ENCODE data around the gene GFOD1. TPM values are rescaled to one million over a fixed set of nuclear protein-coding genes. Genes with fewer than 3 reads are reported as not detected.
A peak's percentile ranks its signal among the peaks of the same experiment; 100 is the strongest.

The GFOD1 gene
- total and polyA plus RNA-seq, 8 donors: 1.4 to 2.7 (median 2.1) TPM

DNA sequence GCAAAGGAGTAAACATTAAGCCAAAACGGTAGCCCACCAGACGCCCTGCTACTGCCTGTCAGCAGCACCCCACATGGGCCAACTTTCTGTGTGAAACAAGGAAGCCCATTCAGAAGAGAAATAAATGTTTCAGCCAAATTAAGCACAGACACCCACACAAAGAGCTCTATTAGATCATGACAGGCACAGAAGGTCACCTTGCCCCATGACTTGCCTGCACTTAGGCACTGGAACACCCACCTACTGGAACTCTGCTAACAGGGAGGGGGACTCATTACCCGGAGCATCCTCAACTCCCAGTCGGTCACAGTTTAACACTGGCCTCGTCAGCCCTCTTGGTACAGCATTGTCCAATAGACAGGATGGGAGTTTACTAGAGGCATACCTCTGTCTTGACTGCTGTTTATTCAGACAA lies 31.8 kb downstream of the GFOD1 start:
- 53 to 56% methylated on average over 5 of the region's 5 CpGs for WGBS, 2 donors
- intact Hi-C loops (cut with DNase I): no loop called here
- Histone ChIP-seq H3K27ac (no peak overlapping the region), H3K9me3 (no peaks in the 10 kb centered on the region), H3K36me3 (no peaks in the 10 kb centered on the region), H3K27me3 (no peaks in the 10 kb centered on the region), H3K4me3 (no peak overlapping the region), H3K4me1 (peaks cover 0 to 3% (median 0%) of the 10 kb centered on the region in 3 donors)
- ATAC-seq (peak in 3 of 4 donors; percentile 15 to 34 (median 19)), DNase-seq (no peak), FAIRE-seq (no peak)
- TF ChIP-seq, protein P1, sequence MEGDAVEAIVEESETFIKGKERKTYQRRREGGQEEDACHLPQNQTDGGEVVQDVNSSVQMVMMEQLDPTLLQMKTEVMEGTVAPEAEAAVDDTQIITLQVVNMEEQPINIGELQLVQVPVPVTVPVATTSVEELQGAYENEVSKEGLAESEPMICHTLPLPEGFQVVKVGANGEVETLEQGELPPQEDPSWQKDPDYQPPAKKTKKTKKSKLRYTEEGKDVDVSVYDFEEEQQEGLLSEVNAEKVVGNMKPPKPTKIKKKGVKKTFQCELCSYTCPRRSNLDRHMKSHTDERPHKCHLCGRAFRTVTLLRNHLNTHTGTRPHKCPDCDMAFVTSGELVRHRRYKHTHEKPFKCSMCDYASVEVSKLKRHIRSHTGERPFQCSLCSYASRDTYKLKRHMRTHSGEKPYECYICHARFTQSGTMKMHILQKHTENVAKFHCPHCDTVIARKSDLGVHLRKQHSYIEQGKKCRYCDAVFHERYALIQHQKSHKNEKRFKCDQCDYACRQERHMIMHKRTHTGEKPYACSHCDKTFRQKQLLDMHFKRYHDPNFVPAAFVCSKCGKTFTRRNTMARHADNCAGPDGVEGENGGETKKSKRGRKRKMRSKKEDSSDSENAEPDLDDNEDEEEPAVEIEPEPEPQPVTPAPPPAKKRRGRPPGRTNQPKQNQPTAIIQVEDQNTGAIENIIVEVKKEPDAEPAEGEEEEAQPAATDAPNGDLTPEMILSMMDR (IDR thresholded peaks at IDR 0.05): no peak

DNA sequence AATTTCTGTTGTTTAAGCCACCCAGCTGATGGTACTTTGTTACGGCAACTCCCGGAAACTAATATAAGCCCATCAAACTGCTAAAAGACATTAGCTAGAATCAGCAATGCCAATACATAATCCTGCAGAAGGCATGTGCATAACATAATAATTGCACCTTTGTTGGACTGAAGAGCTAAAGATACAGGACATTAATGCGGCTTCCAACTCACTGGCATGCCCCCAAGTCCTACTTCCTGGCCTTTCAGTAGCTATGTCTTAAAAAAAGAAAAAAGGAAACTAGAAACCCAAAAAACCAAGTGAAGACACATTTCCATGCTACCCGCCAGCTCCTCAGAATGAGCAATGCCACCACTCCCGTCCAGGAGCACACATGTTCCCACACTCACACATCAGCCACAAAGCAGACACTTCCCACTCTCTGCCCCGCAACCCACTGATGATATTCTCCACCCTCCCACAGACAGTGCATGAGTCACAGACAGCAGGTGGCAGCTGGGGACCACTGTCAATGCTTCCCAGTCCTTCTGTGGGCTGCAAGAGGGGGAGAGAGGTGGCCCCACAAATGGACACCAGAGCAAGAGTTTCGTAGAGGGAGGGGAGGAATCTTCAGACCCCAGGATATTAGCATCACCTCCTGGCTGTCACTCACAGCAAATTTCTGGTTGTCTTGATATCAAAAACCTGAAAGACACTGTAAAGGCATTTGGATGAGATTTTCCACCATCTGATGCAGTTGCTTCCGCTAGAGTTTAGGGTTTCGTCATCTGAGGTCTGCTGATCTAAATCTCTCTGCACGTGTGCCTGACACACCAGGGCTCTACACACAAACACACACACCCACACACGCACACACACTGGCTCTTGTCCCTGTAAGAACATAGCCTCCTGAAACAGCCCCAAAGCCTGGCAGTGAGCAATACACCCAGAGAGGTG lies 32.8 kb downstream of the GFOD1 start:
- H3K27me3 ChIP-seq: no peaks in the 10 kb centered on the region
- 74 to 79% methylated on average over 11 of the region's 11 CpGs for WGBS, 2 donors
- H3K27ac ChIP-seq: no peak overlapping the region
- FAIRE-seq (no peak), ATAC-seq (peak in 3 of 4 donors; percentile 53 to 76 (median 57)), DNase-seq (peak in 1 of 6 donors; percentile 27)
- H3K36me3 ChIP-seq: no peaks in the 10 kb centered on the region
- no peaks in the 10 kb centered on the region for H3K9me3 ChIP-seq
- TF ChIP-seq, protein P1 (IDR thresholded peaks at IDR 0.05): no peak
- peaks cover 0 to 3% (median 0%) of the 10 kb centered on the region in 3 donors for H3K4me1 ChIP-seq
- no peak overlapping the region for H3K4me3 ChIP-seq
- intact Hi-C loops (cut with DNase I): no loop called here

DNA sequence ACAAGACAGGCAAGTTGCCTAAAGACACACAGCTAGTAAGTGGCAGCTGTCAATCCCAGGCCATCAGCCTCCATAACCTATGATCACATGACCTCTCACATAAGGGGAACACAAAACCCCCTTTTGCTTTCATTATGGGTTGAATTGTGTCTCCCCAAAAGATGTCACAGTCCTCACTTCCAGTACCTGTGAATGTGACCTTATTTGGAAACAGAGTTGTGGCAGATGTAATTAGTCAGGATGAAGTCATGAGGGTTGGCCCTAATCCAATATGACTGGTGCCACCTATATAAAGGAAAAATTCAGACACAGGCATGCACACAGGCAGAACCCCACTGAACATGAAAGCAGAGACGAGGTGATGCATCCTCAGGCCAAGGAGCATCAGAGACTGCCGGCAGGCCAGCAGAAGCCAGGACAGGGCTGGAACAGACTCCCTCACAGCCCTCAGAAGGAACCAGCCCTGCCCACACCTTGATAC lies 33.6 kb downstream of the GFOD1 start:
- H3K36me3 ChIP-seq: no peaks in the 10 kb centered on the region
- 90 to 94% methylated on average over 2 of the region's 2 CpGs for WGBS, 2 donors
- peak in 3 of 4 donors; percentile 22 to 46 (median 30) for ATAC-seq
- intact Hi-C loops (cut with DNase I): no loop called here
- TF ChIP-seq, protein P1 (IDR thresholded peaks at IDR 0.05): no peak
- FAIRE-seq: no peak
- no peak for DNase-seq
- H3K27ac ChIP-seq: no peak overlapping the region
- H3K27me3 ChIP-seq: no peaks in the 10 kb centered on the region
- no peaks in the 10 kb centered on the region for H3K9me3 ChIP-seq
- H3K4me3 ChIP-seq: no peak overlapping the region
- peaks cover 0 to 3% (median 0%) of the 10 kb centered on the region in 3 donors for H3K4me1 ChIP-seq

DNA sequence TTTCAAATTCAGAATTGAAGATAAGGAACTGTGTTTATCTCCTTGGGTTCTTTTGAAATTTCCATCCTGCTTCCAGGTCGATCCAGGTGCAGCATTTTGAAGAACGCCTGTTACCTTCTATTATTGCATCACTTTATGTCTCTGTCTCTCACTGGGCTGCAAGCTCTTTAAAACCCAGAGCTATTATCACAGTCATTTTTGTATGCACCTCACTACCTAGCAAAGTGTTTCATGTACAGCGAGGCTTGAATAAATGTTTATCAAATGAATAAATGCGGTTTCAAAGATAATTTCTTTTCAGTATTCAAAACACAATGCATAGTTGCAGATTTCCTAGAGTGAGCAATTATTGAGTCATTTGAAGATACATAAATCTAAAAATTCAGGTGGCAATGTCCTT lies 34.2 kb downstream of the GFOD1 start:
- H3K9me3 ChIP-seq: no peaks in the 10 kb centered on the region
- intact Hi-C loops (cut with DNase I): no loop called here
- H3K36me3 ChIP-seq: no peaks in the 10 kb centered on the region
- WGBS, 2 donors: 84 to 91% methylated on average over 4 of the region's 4 CpGs
- TF ChIP-seq, protein P1 (IDR thresholded peaks at IDR 0.05): no peak
- ATAC-seq (no peak), DNase-seq (no peak), FAIRE-seq (no peak)
- H3K27ac ChIP-seq: no peak overlapping the region
- no peak overlapping the region for H3K4me3 ChIP-seq
- H3K4me1 ChIP-seq: peaks cover 0 to 3% (median 0%) of the 10 kb centered on the region in 3 donors
- no peaks in the 10 kb centered on the region for H3K27me3 ChIP-seq
